ENCODE measurements around the gene HASPIN. TPM values are rescaled to one million over a fixed set of nuclear protein-coding genes. Genes with fewer than 3 reads are reported as not detected.

HASPIN gene
- total RNA-seq, 6 experiments from 2014 or later = 3.5 to 8.0 (median 7.0) TPM

GRCh38 chr17:3748576-3748975 is 24.9 kb downstream of the HASPIN start:
- Mint-ChIP-seq H3K9me3 (no peaks in the 10 kb centered on the region), H3K27me3 (ENCODE audit: insufficient read depth) (peaks cover 26% of the 10 kb centered on the region), H3K27ac (no peak overlapping the region), H3K4me3 (no peak overlapping the region), H3K36me3 (ENCODE audit: low read depth) (no peaks in the 10 kb centered on the region), H3K4me1 (ENCODE audit: low read depth) (no peaks in the 10 kb centered on the region)
- no peak for TF ChIP-seq CTCF (IDR thresholded peaks at IDR 0.05)
- no peak for DNase-seq

GRCh38 chr17:3750296-3750695 is 26.6 kb downstream of the HASPIN start:
- no peak for TF ChIP-seq CTCF (IDR thresholded peaks at IDR 0.05)
- no peaks in the 10 kb centered on the region for H3K9me3 Mint-ChIP-seq
- H3K27ac Mint-ChIP-seq = no peak overlapping the region
- no peaks in the 10 kb centered on the region for H3K4me1 Mint-ChIP-seq (ENCODE audit: low read depth)
- no peak for DNase-seq
- H3K4me3 Mint-ChIP-seq = no peak overlapping the region
- peaks cover 28% of the 10 kb centered on the region for H3K27me3 Mint-ChIP-seq (ENCODE audit: insufficient read depth)
- H3K36me3 Mint-ChIP-seq (ENCODE audit: low read depth) = no peaks in the 10 kb centered on the region

GRCh38 chr17:3750926-3751325 is 27.2 kb downstream of the HASPIN start:
- no peak for TF ChIP-seq CTCF (IDR thresholded peaks at IDR 0.05)
- no peak for DNase-seq
- no peak overlapping the region for H3K27ac Mint-ChIP-seq
- no peaks in the 10 kb centered on the region for H3K9me3 Mint-ChIP-seq
- H3K36me3 Mint-ChIP-seq (ENCODE audit: low read depth) = no peaks in the 10 kb centered on the region
- H3K4me3 Mint-ChIP-seq = no peak overlapping the region
- H3K27me3 Mint-ChIP-seq (ENCODE audit: insufficient read depth) = peaks cover 24% of the 10 kb centered on the region
- H3K4me1 Mint-ChIP-seq (ENCODE audit: low read depth) = no peaks in the 10 kb centered on the region

- Mint-ChIP-seq H3K36me3 (ENCODE audit: low read depth) (no peaks in the 10 kb centered on the region), H3K27ac (no peak overlapping the region), H3K4me3 (no peak overlapping the region), H3K9me3 (no peaks in the 10 kb centered on the region), H3K4me1 (ENCODE audit: low read depth) (no peaks in the 10 kb centered on the region), H3K27me3 (ENCODE audit: insufficient read depth) (peaks cover 20% of the 10 kb centered on the region)
- DNase-seq = no peak
- TF ChIP-seq CTCF (IDR thresholded peaks at IDR 0.05) = no peak
These were observed 28.1 kb downstream of the HASPIN start for GRCh38 chr17:3751836-3752235.

- peaks cover 24% of the 10 kb centered on the region for H3K27me3 Mint-ChIP-seq (ENCODE audit: insufficient read depth)
- H3K36me3 Mint-ChIP-seq (ENCODE audit: low read depth) = no peaks in the 10 kb centered on the region
- DNase-seq = no peak
- no peak for TF ChIP-seq CTCF (IDR thresholded peaks at IDR 0.05)
- H3K4me3 Mint-ChIP-seq = no peak overlapping the region
- no peak overlapping the region for H3K27ac Mint-ChIP-seq
- no peaks in the 10 kb centered on the region for H3K4me1 Mint-ChIP-seq (ENCODE audit: low read depth)
- no peaks in the 10 kb centered on the region for H3K9me3 Mint-ChIP-seq
These were observed 29.9 kb downstream of the HASPIN start for GRCh38 chr17:3753624-3754023.

GRCh38 chr17:3754066-3754457 is 30.4 kb downstream of the HASPIN start:
- Mint-ChIP-seq H3K4me1 (ENCODE audit: low read depth) (no peaks in the 10 kb centered on the region), H3K36me3 (ENCODE audit: low read depth) (no peaks in the 10 kb centered on the region), H3K27me3 (ENCODE audit: insufficient read depth) (peaks cover 20% of the 10 kb centered on the region), H3K27ac (no peak overlapping the region), H3K4me3 (no peak overlapping the region), H3K9me3 (peaks cover under 1% of the 10 kb centered on the region; the same call in 1 of the 2 replicates)
- no peak for DNase-seq
- no peak for TF ChIP-seq CTCF (IDR thresholded peaks at IDR 0.05)
